Colonic mucosa (tissue), 4 donors: ENCODE measurements around the gene PRPF40B. TPM values are rescaled to one million over a fixed set of nuclear protein-coding genes. Genes with fewer than 3 reads are reported as not detected.

ENCODE experiments used
- DNase-seq: peaks from one replicate; pipeline ENCODE4 v3.0.0-alpha.2; 2020
- H3K27ac ChIP-seq: fragments of 200-600 bp; one replicate; pipeline ENCODE4 v1.8.0; 2021
- H3K27me3 ChIP-seq: fragments of 200-600 bp; one replicate; pipeline ENCODE4 v1.8.0; 2021
- H3K36me3 ChIP-seq: fragments of 200-600 bp; one replicate; pipeline ENCODE4 v1.8.0; 2021
- H3K4me1 ChIP-seq: fragments of 200-600 bp; one replicate; pipeline ENCODE4 v1.8.0; 2021; ENCODE audit warnings: mild to moderate bottlenecking
- H3K4me3 ChIP-seq: fragments of 200-600 bp; one replicate; pipeline ENCODE4 v1.8.0; 2021
- H3K9ac ChIP-seq, 2 donors: one replicate each; pipeline ENCODE4 v1.7.0; 2013; ENCODE audit warnings: control low read depth in 2 of 2, low read depth in 2 of 2, low read length in 2 of 2
- H3K9me3 ChIP-seq: fragments of 200-600 bp; one replicate; pipeline ENCODE4 v1.8.0; 2021
- CTCF ChIP-seq: fragments of 200-600 bp; IDR thresholded peaks from one replicate; pipeline ENCODE4 v1.8.0; 2022; ENCODE audit warnings: antibody characterized with exemption, mild to moderate bottlenecking
- intact Hi-C: fragments of 100-400 bp; cut with DNase I; formaldehyde crosslinking; loops from one replicate; pipeline ENCODE4 v1.14.1; 2022
- total RNA-seq, 2 donors: library from RNA; stranded (reverse); fragmentation: NEBNext Ultra II Directional in 1 of 2; extraction: Animal tissue kit (Norgen Biotek cat#: 25700) in 1 of 2; gene quantifications; one replicate each; pipeline ENCODE4 v1.2.1, GENCODE V29; 2021
- donor health status: healthy.
- donor health status: DM: no; HTN: no; CAD: no.
- donor health status: DM: no; HTN: no; CAD: no.

Gene PRPF40B
- total RNA-seq, 2 donors from 2014 or later = 8.5 to 14.1 TPM

GRCh38 chr12:49669796-49670195 lies 46.4 kb downstream of the PRPF40B start:
- Histone ChIP-seq H3K27me3 (no peaks in the 10 kb centered on the region), H3K9ac (no peak overlapping the region), H3K4me3 (no peak overlapping the region), H3K4me1 (peaks cover 23% of the 10 kb centered on the region), H3K27ac (no peak overlapping the region), H3K9me3 (no peaks in the 10 kb centered on the region), H3K36me3 (no peaks in the 10 kb centered on the region)
- no peak for TF ChIP-seq CTCF
- DNase-seq = no peak
- intact Hi-C loops = no loop called here

DNA sequence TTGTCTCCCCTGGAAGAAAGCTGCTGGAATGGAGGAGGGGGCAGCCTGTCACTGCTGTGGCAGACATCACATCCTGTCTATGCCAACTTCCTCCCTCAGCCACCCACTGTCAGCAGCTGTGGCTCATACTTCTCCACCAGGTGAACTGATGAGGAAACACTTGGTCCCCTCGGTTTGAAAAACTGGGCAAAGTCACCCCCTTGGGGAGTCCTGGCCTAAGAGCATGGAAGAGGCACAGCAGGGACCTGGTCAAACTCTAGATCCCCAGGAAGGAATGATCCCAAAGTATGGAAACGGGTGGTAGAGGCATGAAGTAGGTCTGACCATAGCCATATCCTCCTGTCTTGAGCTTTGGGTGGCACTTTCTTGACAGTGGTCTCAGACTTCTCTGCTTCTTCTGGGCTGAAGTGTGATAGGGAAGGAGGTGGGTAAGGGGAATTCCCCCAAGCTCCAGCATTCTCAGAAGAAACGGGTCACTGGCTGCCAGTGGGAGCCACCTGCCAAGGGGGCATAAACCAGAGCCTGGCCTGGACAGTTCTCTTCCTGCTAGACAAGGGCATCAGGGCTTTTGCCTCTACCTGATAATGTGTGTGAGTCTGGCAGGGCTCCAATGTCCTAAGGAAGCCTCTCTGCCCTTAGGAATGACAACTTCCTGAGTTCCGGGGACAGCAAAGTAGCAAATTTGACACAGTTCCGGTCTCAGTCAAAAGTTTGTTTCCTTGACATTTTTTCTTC lies 47.8 kb downstream of the PRPF40B start:
- intact Hi-C loops = no loop called here
- H3K9me3 ChIP-seq = no peaks in the 10 kb centered on the region
- peaks cover 23% of the 10 kb centered on the region for H3K4me1 ChIP-seq
- no peak overlapping the region for H3K4me3 ChIP-seq
- H3K27me3 ChIP-seq = no peaks in the 10 kb centered on the region
- H3K27ac ChIP-seq = peak overlapping the region; percentile 43
- DNase-seq = no peak
- no peak for TF ChIP-seq CTCF
- no peaks in the 10 kb centered on the region for H3K36me3 ChIP-seq
- peak overlapping the region in 1 of 2 donors; percentile 9 for H3K9ac ChIP-seq

GRCh38 chr12:49672301-49673217 lies 49.2 kb downstream of the PRPF40B start:
- H3K4me1 ChIP-seq = peaks cover 23% of the 10 kb centered on the region
- intact Hi-C loops = no loop called here
- H3K27ac ChIP-seq = peak overlapping the region; percentile 89

DNA sequence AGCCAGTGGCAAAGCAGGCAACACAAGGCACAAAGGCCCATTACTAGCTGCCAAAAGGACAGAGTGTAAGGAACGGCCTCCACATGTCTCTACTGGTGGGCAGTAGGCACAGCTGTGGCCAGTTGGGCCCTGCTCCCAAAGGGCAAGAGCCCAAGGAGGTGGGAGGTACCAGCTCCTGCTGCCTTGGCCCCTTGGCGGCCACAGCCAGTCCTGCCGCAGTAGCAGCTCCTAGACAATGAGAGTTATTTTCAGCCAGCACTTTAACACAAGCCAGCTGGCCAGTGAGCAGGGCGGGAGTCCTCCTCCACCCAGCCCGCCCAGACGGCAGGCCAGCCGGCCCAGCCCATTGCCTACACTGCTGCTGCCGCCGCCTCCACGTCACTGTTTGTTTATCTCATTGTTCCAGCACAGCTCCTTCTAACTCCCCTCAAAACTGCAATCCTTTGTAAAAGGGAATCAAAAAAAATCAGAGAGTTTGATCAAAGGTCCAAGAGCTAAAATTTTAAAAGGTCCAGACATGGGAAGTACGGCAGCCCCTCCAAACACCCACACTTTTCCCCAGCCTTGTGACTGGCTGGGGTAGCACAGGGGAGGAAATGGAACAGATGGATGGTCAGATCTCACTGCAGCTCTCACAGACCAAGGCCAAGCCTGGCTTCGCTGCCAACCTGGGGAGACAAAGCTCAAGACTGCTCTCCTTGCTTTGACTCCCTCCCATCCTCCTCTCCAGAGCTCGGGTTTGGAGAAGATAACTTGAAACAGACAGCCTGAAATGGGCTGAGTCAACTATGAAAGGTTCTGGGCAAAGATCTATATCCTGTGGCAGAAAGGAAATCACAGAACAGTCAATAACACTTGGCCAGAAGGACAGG lies 50.3 kb downstream of the PRPF40B start:
- Histone ChIP-seq H3K4me3 (no peak overlapping the region), H3K4me1 (peaks cover 23% of the 10 kb centered on the region), H3K27me3 (no peaks in the 10 kb centered on the region), H3K9ac (peak overlapping the region; percentile 33 to 56), H3K9me3 (no peaks in the 10 kb centered on the region), H3K27ac (peak overlapping the region; percentile 89), H3K36me3 (no peaks in the 10 kb centered on the region)
- peak; percentile 85 for DNase-seq
- peak; percentile 25 for TF ChIP-seq CTCF
- intact Hi-C loops = no loop called here

More at GRCh38 chr12:49672301-49673217, 49.2 kb downstream of the PRPF40B start:
- DNase-seq = no peak
- TF ChIP-seq CTCF = no peak
- no peak overlapping the region for H3K4me3 ChIP-seq
- no peaks in the 10 kb centered on the region for H3K9me3 ChIP-seq
- no peaks in the 10 kb centered on the region for H3K36me3 ChIP-seq
- H3K27me3 ChIP-seq = no peaks in the 10 kb centered on the region
- H3K9ac ChIP-seq = peak overlapping the region; percentile 6 to 56
